GM21825 (cell line): ENCODE results near the gene LILRA1.
"Not testable (repeated sequence)": the region's sequence is repeated elsewhere in the genome, so short reads cannot be mapped to it uniquely, and the experiment has no call there.

Source experiments
- ATAC-seq: cut with Tn5 transposase; IDR thresholded peaks from one replicate; pipeline ENCODE4 v1.9.1; 2021; ENCODE audit warnings: mild to moderate bottlenecking, moderate library complexity; ENCODE audit not compliant: unreplicated experiment

The LILRA1 gene

GRCh38 chr19:54624234-54624633 is 30.8 kb downstream of the LILRA1 start:
- not testable (repeated sequence) for ATAC-seq

- ATAC-seq: not testable (repeated sequence)
Measured at GRCh38 chr19:54624934-54625730, 31.7 kb downstream of the LILRA1 start.

- ATAC-seq: no peak
Measured at GRCh38 chr19:54626757-54627156, 33.3 kb downstream of the LILRA1 start.

- not testable (repeated sequence) for ATAC-seq
Measured at GRCh38 chr19:54627912-54628311, 34.5 kb downstream of the LILRA1 start.

GRCh38 chr19:54630262-54630661 is 36.8 kb downstream of the LILRA1 start, which contains the start of gene LILRB1:
TSS of gene LILRB1 (plus strand) at chr19:54630484. CDS start at chr19:54631074, 590 bp downstream.
- not testable (repeated sequence) for ATAC-seq

GRCh38 chr19:54630782-54631181 is 37.4 kb downstream of the LILRA1 start:
- ATAC-seq: no peak

- ATAC-seq: not testable (repeated sequence)
Measured at GRCh38 chr19:54631489-54632337, 38.3 kb downstream of the LILRA1 start.

GRCh38 chr19:54632517-54632916 is 39.1 kb downstream of the LILRA1 start:
- ATAC-seq: not testable (repeated sequence)

GRCh38 chr19:54633401-54633800 is 40.0 kb downstream of the LILRA1 start:
- ATAC-seq: no peak

GRCh38 chr19:54636081-54636480 is 42.6 kb downstream of the LILRA1 start:
- not testable (repeated sequence) for ATAC-seq

- no peak for ATAC-seq
Measured at GRCh38 chr19:54638683-54639082, 45.3 kb downstream of the LILRA1 start.

- ATAC-seq: not testable (repeated sequence)
Measured at GRCh38 chr19:54642953-54643352, 49.5 kb downstream of the LILRA1 start.

GRCh38 chr19:54643583-54643982 is 50.2 kb downstream of the LILRA1 start:
- ATAC-seq: not testable (repeated sequence)

GRCh38 chr19:54644056-54644455 is 50.6 kb downstream of the LILRA1 start:
- ATAC-seq: no peak

GRCh38 chr19:54646331-54646841 is 53.0 kb downstream of the LILRA1 start:
- ATAC-seq: no peak

- no peak for ATAC-seq
Measured at GRCh38 chr19:54648129-54648528, 54.7 kb downstream of the LILRA1 start.

GRCh38 chr19:54650108-54650655 is 56.8 kb downstream of the LILRA1 start:
- no peak for ATAC-seq
